HG02840 (cell line): ENCODE data around the gene TRIM41.
A peak's percentile ranks its signal among the peaks of the same experiment; 100 is the strongest.
"Not testable (repeated sequence)": the region's sequence is repeated elsewhere in the genome, so short reads cannot be mapped to it uniquely, and the experiment has no call there.

Source experiments
- ATAC-seq: cut with Tn5 transposase; IDR thresholded peaks from one replicate; pipeline ENCODE4 v1.9.1; 2021; ENCODE audit warnings: mild to moderate bottlenecking, moderate library complexity, moderate number of reproducible peaks; ENCODE audit not compliant: unreplicated experiment, low FRiP score

Gene TRIM41

GRCh38 chr5:181245427-181246275 lies 22.6 kb downstream of the TRIM41 start:
- ATAC-seq, result no peak

GRCh38 chr5:181246276-181247049 lies 23.4 kb downstream of the TRIM41 start:
- ATAC-seq, result peak; percentile 35

DNA sequence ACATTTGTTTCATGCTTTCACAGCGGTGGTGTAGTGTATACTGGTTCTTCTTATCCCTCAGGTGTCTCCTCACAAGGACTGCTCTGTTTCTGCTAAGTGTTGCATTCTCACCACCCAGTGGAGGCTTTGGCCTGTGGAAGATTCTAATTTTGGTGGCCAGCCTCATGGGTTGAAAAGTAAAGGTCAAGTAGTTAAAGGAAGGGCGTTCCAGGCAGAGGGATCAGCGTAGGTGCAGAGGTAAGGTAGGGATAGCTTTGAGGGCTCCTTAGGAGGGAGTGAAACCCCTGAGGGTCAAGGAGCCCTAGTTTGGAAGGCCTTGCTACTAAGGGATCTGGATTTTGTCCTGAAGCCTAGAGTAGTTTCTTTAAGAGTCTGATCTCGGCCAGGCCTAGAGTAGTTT lies 25.2 kb downstream of the TRIM41 start:
- no peak for ATAC-seq

DNA sequence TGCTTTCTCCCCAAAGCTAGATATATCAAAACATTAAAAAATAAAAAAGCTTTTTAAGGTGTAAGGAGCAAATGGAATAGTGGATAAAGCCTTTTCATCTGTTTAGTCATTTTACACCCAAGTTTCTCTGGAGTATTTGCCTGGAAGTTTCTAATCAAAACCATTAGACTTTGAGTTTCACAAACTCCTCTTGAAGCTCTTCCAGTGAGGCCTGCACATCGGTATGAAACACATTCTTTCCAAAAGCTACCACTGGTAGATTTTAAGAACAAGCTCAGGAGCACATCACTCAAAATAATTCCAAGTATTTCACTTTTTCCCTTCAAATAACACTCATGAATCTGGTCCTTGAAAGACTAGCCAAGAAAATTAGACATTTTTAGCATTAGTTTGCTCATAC lies 32.2 kb downstream of the TRIM41 start:
- ATAC-seq, result no peak

GRCh38 chr5:181255836-181256578 lies 32.9 kb downstream of the TRIM41 start:
- ATAC-seq, result no peak

DNA sequence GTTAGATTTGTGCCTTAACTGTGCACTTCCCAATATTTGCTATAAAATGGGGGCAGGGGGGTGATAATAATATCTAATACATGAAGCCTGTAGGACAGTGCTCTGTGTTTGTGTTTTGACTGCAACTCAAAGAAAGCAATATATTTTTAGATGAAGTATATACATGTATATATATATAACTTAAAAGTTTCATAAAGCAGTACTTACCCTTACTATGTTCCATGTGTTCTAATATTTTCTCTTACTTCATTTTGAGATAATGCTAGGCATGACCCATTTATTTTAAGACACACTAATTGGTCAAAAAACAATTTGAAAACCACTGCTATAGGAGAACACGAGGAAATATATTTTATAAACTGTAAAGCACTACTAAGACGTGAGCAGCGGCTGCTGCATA lies 35.5 kb downstream of the TRIM41 start:
- no peak for ATAC-seq

DNA sequence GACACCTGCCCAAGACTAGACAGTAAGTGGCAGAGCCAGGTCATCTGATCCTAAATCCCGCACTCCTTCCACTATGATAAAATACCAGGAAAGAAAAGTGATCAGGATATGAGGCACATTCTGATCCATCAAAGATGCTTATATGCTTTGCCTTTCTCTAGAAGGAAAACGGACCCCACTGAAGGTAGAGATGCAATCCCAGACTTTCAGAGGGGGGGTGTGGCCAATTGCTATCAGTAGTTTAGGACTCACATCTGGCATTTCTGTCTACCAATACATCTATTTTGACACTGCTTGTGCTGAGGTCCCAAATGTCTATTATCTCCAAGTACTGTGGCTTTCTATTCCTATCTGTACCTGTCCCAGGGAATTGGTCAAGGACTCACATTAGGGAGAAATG lies 36.2 kb downstream of the TRIM41 start:
- no peak for ATAC-seq

DNA sequence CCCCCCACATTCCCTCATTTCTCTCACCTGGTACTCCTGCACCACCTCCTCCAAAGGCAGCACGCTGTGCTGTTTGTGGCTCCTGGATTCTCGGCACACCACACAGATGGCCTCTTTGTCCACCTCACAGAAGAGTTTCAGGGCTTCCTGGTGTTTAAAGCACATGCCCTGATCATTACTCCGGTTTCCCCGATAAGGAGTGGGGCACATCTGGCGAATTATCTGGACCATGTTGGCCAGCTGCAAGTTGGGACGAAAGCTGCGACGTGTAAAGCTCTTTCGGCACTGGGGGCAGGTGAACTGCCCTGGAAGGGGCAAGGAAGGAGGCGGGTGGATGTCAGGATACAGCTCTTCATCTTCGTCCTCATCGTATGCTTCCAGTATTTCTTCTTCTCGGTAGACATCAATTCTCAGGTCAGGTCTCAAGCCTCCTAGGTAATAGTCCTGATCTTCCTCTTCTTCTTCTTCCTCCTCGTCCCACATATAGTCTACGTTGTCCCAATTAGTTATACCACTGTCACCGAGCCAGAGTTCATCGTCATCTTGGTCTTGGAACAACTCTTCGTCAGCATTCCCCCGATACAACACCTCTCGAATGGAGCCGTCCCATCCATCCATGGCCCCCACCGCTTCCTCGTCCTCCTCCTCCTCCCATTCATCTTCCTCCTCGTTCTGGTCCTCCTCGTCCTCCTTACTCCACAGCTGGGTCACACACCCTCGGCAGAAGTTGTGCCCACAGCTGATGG lies 37.1 kb downstream of the TRIM41 start:
- ATAC-seq, result no peak

DNA sequence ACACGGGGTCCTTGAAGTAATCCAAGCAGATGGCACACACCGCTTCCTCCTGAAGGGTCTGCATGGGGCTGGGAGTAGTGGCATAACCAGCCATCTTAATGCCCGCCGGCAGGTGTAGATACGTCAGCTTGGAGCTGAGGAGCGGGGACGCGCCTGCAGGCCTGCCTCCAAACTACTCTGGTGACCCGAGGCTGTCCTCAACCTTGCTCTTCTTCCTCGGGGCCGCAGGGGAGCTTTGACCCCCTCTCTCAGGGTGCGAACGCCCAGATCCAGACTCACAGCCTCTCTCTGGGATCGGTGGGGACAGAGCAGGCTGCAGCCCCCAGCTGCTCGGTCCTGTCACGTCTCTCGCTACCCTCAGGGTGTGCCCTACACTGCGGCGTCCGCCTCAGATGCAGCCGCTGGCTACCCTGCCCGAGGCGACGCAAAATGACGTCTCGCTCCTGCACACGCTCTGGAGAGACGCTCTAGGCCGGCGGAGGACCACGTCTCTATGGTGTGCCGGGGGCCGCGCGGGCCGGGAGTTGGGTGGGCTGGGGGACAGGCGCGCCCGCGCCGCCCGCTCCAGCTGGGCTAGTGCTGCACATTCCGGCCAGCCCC lies 37.7 kb downstream of the TRIM41 start, which contains the start of gene TRIM52:
TRIM52 (minus strand) TSS at position 424 of the 600 bp plus-strand sequence; CDS start at position 94, 330 bp downstream.
- ATAC-seq, result peak; percentile 79

DNA sequence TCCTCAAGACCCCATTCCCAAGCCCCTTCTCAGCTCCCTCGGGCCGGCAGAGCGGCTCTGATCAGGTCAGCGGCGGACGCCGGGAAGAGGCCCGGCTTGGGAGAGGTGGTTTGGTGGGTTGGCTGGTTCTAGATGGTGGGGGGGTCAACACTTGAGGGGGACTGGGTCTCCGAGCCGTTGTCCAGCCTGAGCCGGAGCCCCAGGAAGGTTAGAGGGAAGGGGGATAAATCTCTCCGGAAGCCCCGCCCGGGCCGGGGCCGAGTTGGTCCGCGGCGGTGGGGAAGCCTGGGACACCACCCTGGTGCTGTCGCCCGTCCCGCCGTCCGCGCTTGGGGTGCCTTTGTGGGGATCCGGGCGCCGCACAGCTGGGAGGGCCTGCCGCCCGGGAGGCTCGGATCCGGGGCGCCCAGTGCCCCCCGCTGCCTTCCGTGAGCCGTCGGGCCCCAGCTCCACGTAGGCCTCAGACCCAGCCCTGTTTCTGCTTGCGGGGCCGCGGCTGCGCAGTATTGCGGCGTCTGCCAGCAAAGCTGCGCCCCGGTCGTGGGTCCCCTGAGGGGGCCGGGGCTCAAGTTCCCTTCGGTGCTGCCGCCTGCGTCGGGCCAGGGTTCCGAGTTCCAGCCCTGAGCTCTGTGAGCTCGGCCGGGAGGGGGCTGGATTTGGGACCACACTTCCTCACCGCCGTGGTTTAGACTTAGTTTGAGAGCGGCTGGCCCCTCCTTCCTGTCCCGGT lies 38.4 kb downstream of the TRIM41 start:
- ATAC-seq, result peak; percentile 55

DNA sequence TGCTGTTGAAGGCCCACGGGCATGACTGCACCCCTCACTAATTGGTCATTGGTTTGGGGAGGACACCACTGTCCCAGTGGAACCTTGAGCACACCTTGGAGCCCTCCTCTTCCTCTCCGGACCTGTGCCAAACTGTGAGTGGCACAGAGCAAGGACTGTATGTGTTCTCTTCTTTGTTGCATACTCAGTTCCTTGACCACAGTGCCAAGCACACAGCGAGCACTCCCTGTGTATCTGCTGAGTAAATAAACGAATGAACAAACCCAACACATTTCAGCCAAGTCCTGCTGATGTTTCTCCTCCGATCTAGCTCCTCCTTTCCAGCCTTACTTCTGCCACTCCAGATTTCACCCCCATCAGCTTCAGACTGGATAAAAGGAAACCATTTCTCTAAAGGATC lies 40.6 kb downstream of the TRIM41 start:
- no peak for ATAC-seq

DNA sequence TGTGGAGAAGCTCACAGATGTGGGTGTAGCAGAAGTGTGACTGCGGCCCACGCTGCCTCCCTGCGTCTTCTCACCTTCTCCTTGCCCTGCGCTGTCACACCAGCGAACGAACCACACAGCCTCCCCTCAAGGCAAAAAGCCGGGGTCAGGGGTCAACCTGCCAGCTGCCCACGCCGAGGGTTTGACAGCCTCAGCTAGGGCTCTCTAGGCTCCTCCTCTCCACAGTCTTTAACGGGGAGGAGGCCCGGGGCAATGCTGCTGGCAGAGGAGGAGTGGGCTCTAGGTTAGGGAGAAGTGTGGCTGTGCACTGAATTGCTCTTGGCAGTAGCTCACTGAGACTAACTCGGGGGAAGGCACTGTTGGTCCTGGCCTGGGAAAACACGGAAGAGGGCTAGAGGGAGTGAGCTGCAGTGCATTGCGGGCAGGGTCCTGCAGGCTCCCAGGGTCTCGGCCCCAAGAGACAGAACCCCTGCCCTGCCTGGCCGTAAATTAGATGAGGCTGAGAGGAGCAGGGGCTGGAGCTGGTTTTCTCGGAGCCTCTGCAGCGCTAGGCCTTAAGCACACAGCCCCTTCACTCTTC lies 42.1 kb downstream of the TRIM41 start:
- no peak for ATAC-seq

DNA sequence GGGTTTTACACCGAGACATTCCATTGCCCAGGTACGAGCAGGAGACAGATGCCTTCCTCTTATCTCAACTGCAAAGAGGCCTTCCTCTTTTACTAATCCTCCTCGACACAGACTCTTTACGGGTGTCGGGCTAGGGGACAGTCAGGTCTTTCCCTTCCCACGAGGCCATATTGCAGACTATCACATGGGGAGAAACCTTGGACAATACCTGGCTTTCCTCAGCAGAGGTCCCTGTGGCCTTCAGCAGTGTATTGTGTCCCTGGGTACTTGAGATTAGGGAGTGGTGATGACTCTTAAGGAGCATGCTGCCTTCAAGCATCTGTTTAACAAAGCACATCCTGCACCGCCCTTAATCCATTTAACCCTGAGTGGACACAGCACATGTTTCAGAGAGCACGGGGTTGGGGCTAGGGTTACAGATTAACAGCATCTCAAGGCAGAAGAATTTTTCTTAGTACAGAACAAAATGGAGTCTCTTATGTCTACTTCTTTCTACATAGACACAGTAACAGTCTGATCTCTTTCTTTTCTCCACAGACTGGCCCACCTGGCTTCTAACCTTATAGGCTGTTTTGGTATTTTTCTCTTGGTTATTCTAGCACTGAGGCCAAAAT lies 44.3 kb downstream of the TRIM41 start:
- not testable (repeated sequence) for ATAC-seq

GRCh38 chr5:181267907-181268306 lies 44.8 kb downstream of the TRIM41 start:
- not testable (repeated sequence) for ATAC-seq

DNA sequence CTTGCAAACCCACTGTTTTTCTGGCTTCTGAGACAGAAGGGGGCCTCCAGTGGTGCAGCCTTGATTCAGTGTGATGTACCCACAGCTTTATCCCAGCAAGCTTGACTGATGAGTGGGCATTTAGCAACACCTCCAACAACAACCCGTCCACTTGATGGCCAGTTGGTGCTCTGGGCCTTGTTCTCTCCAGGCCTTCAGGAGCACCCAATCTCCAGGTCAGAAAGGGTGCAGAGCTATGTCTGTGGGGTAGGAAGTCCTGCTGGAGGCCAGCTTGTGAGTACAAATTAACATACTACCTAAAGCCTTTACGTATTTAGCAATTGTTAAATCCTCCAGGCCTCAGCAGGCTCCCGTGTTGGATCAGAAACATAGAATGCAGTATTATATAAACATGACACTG lies 48.0 kb downstream of the TRIM41 start:
- no peak for ATAC-seq

- not testable (repeated sequence) for ATAC-seq
Measured at GRCh38 chr5:181273433-181273744, 50.3 kb downstream of the TRIM41 start.

DNA sequence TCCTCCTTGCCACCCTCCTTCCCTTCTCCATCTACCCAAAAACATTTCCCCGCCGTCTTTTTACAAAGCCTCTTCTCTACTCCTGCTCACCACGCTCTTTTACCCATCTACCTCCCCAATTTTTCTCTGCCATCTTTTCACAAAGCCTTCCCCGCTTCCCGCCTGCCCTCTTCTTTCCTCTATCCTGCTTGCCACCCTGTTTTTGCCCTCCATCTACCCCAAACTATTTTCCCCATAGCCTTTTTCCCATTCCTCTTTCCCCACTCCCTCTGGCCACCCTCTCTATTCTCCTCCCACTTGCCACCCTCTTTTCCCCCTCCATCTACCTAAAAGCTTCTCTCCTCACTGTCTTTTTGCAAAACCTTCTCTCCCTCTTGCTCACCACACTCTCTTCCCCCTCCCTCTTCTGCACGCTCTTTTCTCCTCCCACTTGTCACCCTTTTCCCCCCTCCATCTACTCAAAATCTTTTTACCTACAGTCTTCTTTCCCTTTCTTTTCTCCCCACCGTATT lies 57.2 kb downstream of the TRIM41 start:
- ATAC-seq, result no peak
